Esophagus squamous epithelium (tissue), 5 donors: ENCODE measurements around the gene CENPC. TPM values are rescaled to one million over a fixed set of nuclear protein-coding genes. Genes with fewer than 3 reads are reported as not detected.

ENCODE experiments used
- DNase-seq: peaks from one replicate; lab custom pipeline; 2025; lab: John Stamatoyannopoulos, UW
- H3K27ac ChIP-seq, 4 donors: fragments of 200-600 bp; sonication (generic); one replicate each; pipeline ENCODE4 v1.5.1; 2016 to 2019; ENCODE audit warnings: mild to moderate bottlenecking in 1 of 4
- H3K27me3 ChIP-seq, 4 donors: fragments of 200-600 bp; sonication (generic); 1 replicate in 3 of 4; 2 replicates in 1 of 4; pipeline versions ENCODE4 v1.5.1 to v1.6.0; 2017 to 2021; ENCODE audit warnings: antibody characterized with exemption in 1 of 4
- H3K36me3 ChIP-seq, 3 donors: fragments of 200-600 bp; sonication (generic); one replicate each; pipeline ENCODE4 v1.5.1; 2016 to 2019
- H3K4me1 ChIP-seq, 3 donors: fragments of 200-600 bp; sonication (generic); one replicate each; pipeline ENCODE4 v1.5.1; 2017 to 2019
- H3K4me3 ChIP-seq, 4 donors: fragments of 200-600 bp; sonication (generic); 1 replicate in 3 of 4; 2 replicates in 1 of 4; pipeline ENCODE4 v1.5.1; 2016 to 2019; ENCODE audit warnings: mild to moderate bottlenecking in 2 of 4, moderate library complexity in 1 of 4
- H3K9me3 ChIP-seq, 3 donors: fragments of 200-600 bp; sonication (generic); one replicate each; pipeline ENCODE4 v1.5.1; 2016 to 2019
- POLR2A ChIP-seq, 4 donors: fragments of 450-650 bp; IDR thresholded peaks; one replicate each; pipeline ENCODE4 v1.6.1; 2017; ENCODE audit warnings: antibody characterized with exemption in 4 of 4, mild to moderate bottlenecking in 4 of 4, moderate library complexity in 3 of 4
- WGBS, 2 donors: methylation state at CpG; one replicate each; pipeline ENCODE4 v1.1.5; 2018; 5-methylcytosine and 5-hydroxymethylcytosine counted together
- intact Hi-C: fragments of 100-400 bp; cut with DNase I; formaldehyde crosslinking; loops from one replicate; pipeline ENCODE4 v1.15.0; 2022
- total RNA-seq, 4 donors: library from RNA; depleted of rRNA; stranded (reverse); fragments of >200 nt; gene quantifications; one replicate each; pipeline ENCODE4 v1.1.0, GENCODE V29; 2016
- TF ChIP-seq, protein P1 (sequence below), 6 experiments: fragments of 450-650 bp in 4 of 6; fragments of 200-600 bp in 2 of 6; sonication (generic) in 2 of 6; IDR thresholded peaks; one replicate each; pipeline ENCODE4 v1.5.1; 2016 to 2019; ENCODE audit warnings: antibody characterized with exemption in 6 of 6, mild to moderate bottlenecking in 4 of 6, moderate library complexity in 4 of 6
- donor health status: DM: yes; HTN: yes; CAD: no.

CENPC gene
- total RNA-seq, 4 donors from 2014 or later: 11.8 to 30.1 (median 16.5) TPM

GRCh38 chr4:67480810-67481209, 64.5 kb downstream of the CENPC start:
- DNase-seq: no peak
- Histone ChIP-seq H3K27me3 (no peaks in the 10 kb centered on the region), H3K4me1 (no peaks in the 10 kb centered on the region), H3K36me3 (peaks cover 0 to 99% (median 8%) of the 10 kb centered on the region in 3 donors), H3K9me3 (peaks cover 0 to 4% (median 0%) of the 10 kb centered on the region in 3 donors), H3K4me3 (no peak overlapping the region), H3K27ac (no peak overlapping the region)
- 86 to 90% methylated on average over 3 of the region's 3 CpGs for WGBS, 2 donors
- intact Hi-C loops: no loop called here
- TF ChIP-seq, protein P1, sequence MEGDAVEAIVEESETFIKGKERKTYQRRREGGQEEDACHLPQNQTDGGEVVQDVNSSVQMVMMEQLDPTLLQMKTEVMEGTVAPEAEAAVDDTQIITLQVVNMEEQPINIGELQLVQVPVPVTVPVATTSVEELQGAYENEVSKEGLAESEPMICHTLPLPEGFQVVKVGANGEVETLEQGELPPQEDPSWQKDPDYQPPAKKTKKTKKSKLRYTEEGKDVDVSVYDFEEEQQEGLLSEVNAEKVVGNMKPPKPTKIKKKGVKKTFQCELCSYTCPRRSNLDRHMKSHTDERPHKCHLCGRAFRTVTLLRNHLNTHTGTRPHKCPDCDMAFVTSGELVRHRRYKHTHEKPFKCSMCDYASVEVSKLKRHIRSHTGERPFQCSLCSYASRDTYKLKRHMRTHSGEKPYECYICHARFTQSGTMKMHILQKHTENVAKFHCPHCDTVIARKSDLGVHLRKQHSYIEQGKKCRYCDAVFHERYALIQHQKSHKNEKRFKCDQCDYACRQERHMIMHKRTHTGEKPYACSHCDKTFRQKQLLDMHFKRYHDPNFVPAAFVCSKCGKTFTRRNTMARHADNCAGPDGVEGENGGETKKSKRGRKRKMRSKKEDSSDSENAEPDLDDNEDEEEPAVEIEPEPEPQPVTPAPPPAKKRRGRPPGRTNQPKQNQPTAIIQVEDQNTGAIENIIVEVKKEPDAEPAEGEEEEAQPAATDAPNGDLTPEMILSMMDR (IDR thresholded peaks at IDR 0.05): no peak
- no peak for TF ChIP-seq POLR2A (IDR thresholded peaks at IDR 0.05)

DNA sequence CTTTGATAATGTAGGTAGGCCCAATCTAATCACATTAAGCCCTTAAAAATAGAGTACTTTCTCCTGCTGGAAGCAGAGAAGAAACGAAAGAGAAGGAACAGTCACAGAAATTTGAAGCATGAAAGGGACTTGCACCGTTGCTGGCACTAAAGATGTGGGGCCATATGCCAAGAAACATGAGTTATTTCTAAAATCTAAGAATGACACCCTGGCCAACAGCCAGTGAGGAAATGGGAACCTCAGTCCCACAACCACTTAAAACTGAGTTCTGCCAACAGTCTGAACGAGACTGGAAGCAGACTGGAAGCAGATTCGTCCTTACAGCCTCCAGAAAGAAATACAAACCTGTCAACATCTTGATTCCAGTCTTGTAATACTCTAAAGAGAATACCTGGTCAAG, 70.1 kb downstream of the CENPC start:
- no peak overlapping the region for H3K4me3 ChIP-seq
- H3K27me3 ChIP-seq: no peaks in the 10 kb centered on the region
- WGBS, 2 donors: 44 to 69% methylated on average over 4 of the region's 4 CpGs
- H3K4me1 ChIP-seq: no peaks in the 10 kb centered on the region
- H3K36me3 ChIP-seq: peaks cover 0 to 100% (median 16%) of the 10 kb centered on the region in 3 donors
- TF ChIP-seq, protein P1 (IDR thresholded peaks at IDR 0.05): no peak
- no peak for TF ChIP-seq POLR2A (IDR thresholded peaks at IDR 0.05)
- intact Hi-C loops: no loop called here
- no peak for DNase-seq
- H3K27ac ChIP-seq: no peak overlapping the region
- peaks cover 0 to 4% (median 0%) of the 10 kb centered on the region in 3 donors for H3K9me3 ChIP-seq

DNA sequence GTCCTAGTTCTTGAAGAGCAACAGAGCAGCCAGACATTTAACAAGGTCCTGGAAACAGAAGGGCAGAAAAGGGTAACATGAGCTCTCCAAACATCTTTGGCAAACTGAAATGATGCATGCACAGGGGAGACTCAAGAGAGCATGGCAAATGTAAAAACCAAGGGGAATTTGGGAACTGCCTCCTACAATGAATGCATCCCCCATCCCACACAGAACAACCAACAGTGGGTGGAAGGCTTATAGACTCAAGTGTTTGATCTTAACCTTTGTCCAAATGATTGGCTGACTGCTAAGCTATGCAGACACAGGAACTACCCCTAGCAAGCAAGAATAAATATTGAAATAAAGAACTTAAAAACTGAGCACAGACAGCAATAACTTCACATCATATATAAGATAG, 74.4 kb downstream of the CENPC start:
- TF ChIP-seq, protein P1 (IDR thresholded peaks at IDR 0.05): no peak
- TF ChIP-seq POLR2A (IDR thresholded peaks at IDR 0.05): no peak
- Histone ChIP-seq H3K36me3 (peaks cover 0 to 87% (median 8%) of the 10 kb centered on the region in 3 donors), H3K27me3 (no peaks in the 10 kb centered on the region), H3K4me3 (no peak overlapping the region), H3K9me3 (no peaks in the 10 kb centered on the region), H3K4me1 (no peaks in the 10 kb centered on the region), H3K27ac (no peak overlapping the region)
- intact Hi-C loops: no loop called here
- no peak for DNase-seq

- H3K9me3 ChIP-seq: no peaks in the 10 kb centered on the region
- peaks cover 0 to 4% (median 0%) of the 10 kb centered on the region in 3 donors for H3K4me1 ChIP-seq
- intact Hi-C loops: no loop called here
- TF ChIP-seq POLR2A (IDR thresholded peaks at IDR 0.05): no peak
- TF ChIP-seq, protein P1 (IDR thresholded peaks at IDR 0.05): no peak
- DNase-seq: no peak
- H3K27me3 ChIP-seq: no peaks in the 10 kb centered on the region
- peaks cover 0 to 71% (median 5%) of the 10 kb centered on the region in 3 donors for H3K36me3 ChIP-seq
- no peak overlapping the region for H3K4me3 ChIP-seq
- H3K27ac ChIP-seq: no peak overlapping the region
These were observed 76.5 kb downstream of the CENPC start for GRCh38 chr4:67468830-67469229.

DNA sequence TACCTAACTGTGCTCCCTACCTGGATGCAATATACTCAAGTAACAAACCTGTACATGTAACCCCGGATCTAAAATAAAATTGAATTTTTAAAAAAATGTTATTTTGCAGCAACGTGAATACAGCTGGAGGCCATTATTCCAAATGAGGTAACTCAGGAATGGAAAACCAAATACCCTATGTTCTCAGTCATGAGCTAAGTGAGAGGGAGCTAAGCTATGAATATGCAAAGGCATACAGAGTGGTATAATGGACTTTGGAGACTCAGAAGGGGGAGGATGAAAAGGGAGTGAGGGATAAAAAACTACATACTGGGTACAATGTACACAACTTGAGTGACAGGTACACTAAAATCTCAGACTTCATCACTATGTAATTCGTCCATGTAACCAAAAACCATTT, 78.6 kb downstream of the CENPC start:
- Histone ChIP-seq H3K4me3 (no peak overlapping the region), H3K4me1 (peaks cover 0 to 4% (median 0%) of the 10 kb centered on the region in 3 donors), H3K27ac (no peak overlapping the region), H3K9me3 (no peaks in the 10 kb centered on the region), H3K27me3 (no peaks in the 10 kb centered on the region), H3K36me3 (peaks cover 0 to 50% (median 0%) of the 10 kb centered on the region in 3 donors)
- intact Hi-C loops: no loop called here
- 85 to 95% methylated on average over 3 of the region's 3 CpGs for WGBS, 2 donors
- TF ChIP-seq POLR2A (IDR thresholded peaks at IDR 0.05): no peak
- TF ChIP-seq, protein P1 (IDR thresholded peaks at IDR 0.05): no peak
- no peak for DNase-seq
